Fibroblast of peridontal ligament (primary cell): ENCODE results near the gene ACTBL2.
A peak's percentile ranks its signal among the peaks of the same experiment; 100 is the strongest.
"Not testable (repeated sequence)": the region's sequence is repeated elsewhere in the genome, so short reads cannot be mapped to it uniquely, and the experiment has no call there.

Source experiments
- DNase-seq: peaks from one replicate; pipeline ENCODE4 v3.0.0-alpha.2; 2010; ENCODE audit errors: extremely low read depth

Gene ACTBL2

GRCh38 chr5:57494104-57495098, 11.8 kb upstream of the ACTBL2 start:
- DNase-seq, result peak; percentile 96

- no peak for DNase-seq
Measured at GRCh38 chr5:57493034-57493433, 10.4 kb upstream of the ACTBL2 start.

GRCh38 chr5:57492632-57493031, 10.0 kb upstream of the ACTBL2 start:
- DNase-seq, result no peak

GRCh38 chr5:57491369-57491965, 8.9 kb upstream of the ACTBL2 start:
- DNase-seq, result no peak

- DNase-seq, result peak; percentile 43
Measured at GRCh38 chr5:57488215-57488955, 5.8 kb upstream of the ACTBL2 start.

GRCh38 chr5:57486027-57486602, 3.5 kb upstream of the ACTBL2 start:
- DNase-seq, result no peak

- no peak for DNase-seq
Measured at GRCh38 chr5:57478826-57479225, 3.8 kb downstream of the ACTBL2 start.

- DNase-seq, result peak; percentile 39
Measured at GRCh38 chr5:57476601-57477056, 6.0 kb downstream of the ACTBL2 start.

- no peak for DNase-seq
Measured at GRCh38 chr5:57470339-57470738, 12.3 kb downstream of the ACTBL2 start.

- DNase-seq, result peak; percentile 82
Measured at GRCh38 chr5:57468481-57469163, 14.0 kb downstream of the ACTBL2 start.

- no peak for DNase-seq
Measured at GRCh38 chr5:57466544-57466943, 16.1 kb downstream of the ACTBL2 start.

GRCh38 chr5:57460056-57460455, 22.6 kb downstream of the ACTBL2 start:
- DNase-seq, result not testable (repeated sequence)

- no peak for DNase-seq
Measured at GRCh38 chr5:57458443-57458842, 24.2 kb downstream of the ACTBL2 start.

GRCh38 chr5:57456531-57457135, 26.0 kb downstream of the ACTBL2 start:
- no peak for DNase-seq

- DNase-seq, result no peak
Measured at GRCh38 chr5:57455511-57456455, 26.8 kb downstream of the ACTBL2 start.

GRCh38 chr5:57454896-57455295, 27.7 kb downstream of the ACTBL2 start:
- no peak for DNase-seq

GRCh38 chr5:57453728-57454127, 28.9 kb downstream of the ACTBL2 start:
- DNase-seq, result no peak

GRCh38 chr5:57452885-57453284, 29.7 kb downstream of the ACTBL2 start:
- DNase-seq, result no peak

- DNase-seq, result peak; percentile 64
Measured at GRCh38 chr5:57450991-57451876, 31.4 kb downstream of the ACTBL2 start.
